Loucy (cell line): Measurements from ENCODE around the gene WNT2B.

Experiments used
- H2AFZ ChIP-seq: fragments of 200-600 bp; sonication (generic); 2 replicates; pipeline ENCODE4 v1.6.0; 2016; ENCODE audit warnings: antibody characterized with exemption, mild to moderate bottlenecking, low read length, moderate library complexity
- H3F3A ChIP-seq: fragments of 200-600 bp; 2 replicates; pipeline ENCODE4 v1.6.0; 2016; ENCODE audit warnings: antibody characterized with exemption, low read depth, mild to moderate bottlenecking
- H3K27me3 ChIP-seq: fragments of 200-600 bp; sonication (generic); 2 replicates; pipeline ENCODE4 v1.6.1; 2014; ENCODE audit warnings: low read length, mild to moderate bottlenecking; ENCODE audit not compliant: insufficient read depth, poor library complexity, severe bottlenecking
- H3K36me3 ChIP-seq: fragments of 200-600 bp; sonication (generic); 2 replicates; pipeline ENCODE4 v1.6.1; 2016; ENCODE audit warnings: low read length; ENCODE audit not compliant: insufficient read depth
- H3K4me1 ChIP-seq: fragments of 200-600 bp; sonication (generic); 2 replicates; pipeline ENCODE4 v1.5.1; 2014; ENCODE audit warnings: low read length, mild to moderate bottlenecking; ENCODE audit not compliant: insufficient read depth, poor library complexity, severe bottlenecking
- H3K4me2 ChIP-seq: fragments of 200-600 bp; sonication (generic); 2 replicates; pipeline ENCODE4 v1.6.0; 2014; ENCODE audit warnings: antibody characterized with exemption, low read length, low read depth, mild to moderate bottlenecking; ENCODE audit not compliant: poor library complexity, severe bottlenecking
- H3K4me3 ChIP-seq: fragments of 200-600 bp; sonication (generic); 2 replicates; pipeline ENCODE4 v1.5.1; 2014; ENCODE audit warnings: low read length, mild to moderate bottlenecking, mixed read lengths; ENCODE audit not compliant: poor library complexity, severe bottlenecking
- H3K79me2 ChIP-seq: fragments of 200-600 bp; sonication (generic); 2 replicates; pipeline ENCODE4 v1.6.1; 2014; ENCODE audit warnings: low read length; ENCODE audit not compliant: insufficient read depth
- H3K9ac ChIP-seq: fragments of 200-600 bp; sonication (generic); 2 replicates; pipeline ENCODE4 v1.6.0; 2014; ENCODE audit warnings: mild to moderate bottlenecking, low read depth, low read length, moderate library complexity; ENCODE audit not compliant: poor library complexity, severe bottlenecking
- H3K9me2 ChIP-seq: fragments of 200-600 bp; sonication (generic); replicated peaks from 2 replicates; pipeline ENCODE4 v1.6.1; 2016; ENCODE audit warnings: low read depth, low read length, mixed read lengths
- H3K9me3 ChIP-seq: fragments of 200-600 bp; sonication (generic); 2 replicates; pipeline ENCODE4 v1.6.1; 2014; ENCODE audit warnings: mild to moderate bottlenecking, antibody characterized with exemption, low read length, low read depth; ENCODE audit not compliant: insufficient read depth
- H4K20me1 ChIP-seq: fragments of 200-600 bp; sonication (generic); 2 replicates; pipeline ENCODE4 v1.6.0; 2014; ENCODE audit warnings: antibody characterized with exemption, low read length, mild to moderate bottlenecking; ENCODE audit not compliant: insufficient read depth, poor library complexity, severe bottlenecking
- EZH2phosphoT487 ChIP-seq: fragments of 200-600 bp; IDR thresholded peaks from 2 replicates; pipeline ENCODE4 v1.6.1; 2018; ENCODE audit warnings: antibody characterized with exemption, mild to moderate bottlenecking, moderate library complexity, borderline replicate concordance
- TF ChIP-seq, protein P1 (sequence below): fragments of 200-600 bp; sonication (generic); conservative IDR thresholded peaks from 2 replicates; pipeline ENCODE4 v1.5.1; 2014; ENCODE audit warnings: mild to moderate bottlenecking, antibody characterized with exemption, low read length

WNT2B gene

DNA sequence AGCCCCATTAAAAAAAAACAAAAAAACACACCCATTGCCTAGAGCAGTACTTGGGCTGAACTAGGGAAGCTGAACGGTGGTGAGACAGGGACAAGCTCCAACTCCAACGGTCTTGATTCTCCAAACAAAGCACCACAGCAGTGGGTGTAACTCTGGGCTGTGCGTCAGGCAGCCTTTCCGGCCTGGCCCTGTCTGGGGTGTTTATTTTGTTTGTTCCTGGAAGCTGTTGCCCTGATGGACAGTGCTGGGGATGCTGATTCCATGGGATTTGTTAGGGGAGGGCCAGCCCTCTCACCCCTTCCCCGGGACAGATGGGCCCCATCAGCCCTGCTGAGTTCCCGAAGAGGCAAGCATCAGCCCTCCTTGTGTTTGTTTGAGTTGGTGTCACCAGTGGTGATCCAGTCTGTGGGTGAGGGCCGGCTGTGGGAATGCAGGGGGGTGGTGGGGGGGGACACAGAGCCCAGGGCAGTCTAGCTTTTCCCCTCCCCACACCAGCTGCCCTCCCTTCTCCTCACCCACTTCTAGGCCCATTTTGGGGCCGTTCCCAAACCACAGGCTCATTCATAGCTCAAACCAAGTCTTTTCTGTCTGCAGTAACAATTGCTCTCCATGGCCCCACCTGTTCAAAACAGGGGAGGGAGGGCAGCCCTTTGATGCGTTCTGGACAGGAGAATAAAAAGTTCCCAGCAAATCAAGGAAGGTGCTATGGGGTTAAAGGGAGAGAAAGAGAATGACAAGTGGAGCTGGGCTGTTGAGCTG, 4.5 kb downstream of the WNT2B start:
- no peaks in the 10 kb centered on the region for H3K79me2 ChIP-seq
- no peak overlapping the region for H3K4me3 ChIP-seq
- H3K9ac ChIP-seq: no peak overlapping the region
- no peak overlapping the region for H2AFZ ChIP-seq
- no peak for TF ChIP-seq EZH2phosphoT487
- TF ChIP-seq, protein P1, sequence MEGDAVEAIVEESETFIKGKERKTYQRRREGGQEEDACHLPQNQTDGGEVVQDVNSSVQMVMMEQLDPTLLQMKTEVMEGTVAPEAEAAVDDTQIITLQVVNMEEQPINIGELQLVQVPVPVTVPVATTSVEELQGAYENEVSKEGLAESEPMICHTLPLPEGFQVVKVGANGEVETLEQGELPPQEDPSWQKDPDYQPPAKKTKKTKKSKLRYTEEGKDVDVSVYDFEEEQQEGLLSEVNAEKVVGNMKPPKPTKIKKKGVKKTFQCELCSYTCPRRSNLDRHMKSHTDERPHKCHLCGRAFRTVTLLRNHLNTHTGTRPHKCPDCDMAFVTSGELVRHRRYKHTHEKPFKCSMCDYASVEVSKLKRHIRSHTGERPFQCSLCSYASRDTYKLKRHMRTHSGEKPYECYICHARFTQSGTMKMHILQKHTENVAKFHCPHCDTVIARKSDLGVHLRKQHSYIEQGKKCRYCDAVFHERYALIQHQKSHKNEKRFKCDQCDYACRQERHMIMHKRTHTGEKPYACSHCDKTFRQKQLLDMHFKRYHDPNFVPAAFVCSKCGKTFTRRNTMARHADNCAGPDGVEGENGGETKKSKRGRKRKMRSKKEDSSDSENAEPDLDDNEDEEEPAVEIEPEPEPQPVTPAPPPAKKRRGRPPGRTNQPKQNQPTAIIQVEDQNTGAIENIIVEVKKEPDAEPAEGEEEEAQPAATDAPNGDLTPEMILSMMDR: no peak
- no peaks in the 10 kb centered on the region for H4K20me1 ChIP-seq
- no peaks in the 10 kb centered on the region for H3K9me2 ChIP-seq
- no peak overlapping the region for H3K4me2 ChIP-seq
- no peaks in the 10 kb centered on the region for H3K36me3 ChIP-seq
- H3K9me3 ChIP-seq: no peaks in the 10 kb centered on the region
- H3F3A ChIP-seq: no peaks in the 10 kb centered on the region
- H3K4me1 ChIP-seq: peaks cover 18% of the 10 kb centered on the region
- H3K27me3 ChIP-seq: no peaks in the 10 kb centered on the region

DNA sequence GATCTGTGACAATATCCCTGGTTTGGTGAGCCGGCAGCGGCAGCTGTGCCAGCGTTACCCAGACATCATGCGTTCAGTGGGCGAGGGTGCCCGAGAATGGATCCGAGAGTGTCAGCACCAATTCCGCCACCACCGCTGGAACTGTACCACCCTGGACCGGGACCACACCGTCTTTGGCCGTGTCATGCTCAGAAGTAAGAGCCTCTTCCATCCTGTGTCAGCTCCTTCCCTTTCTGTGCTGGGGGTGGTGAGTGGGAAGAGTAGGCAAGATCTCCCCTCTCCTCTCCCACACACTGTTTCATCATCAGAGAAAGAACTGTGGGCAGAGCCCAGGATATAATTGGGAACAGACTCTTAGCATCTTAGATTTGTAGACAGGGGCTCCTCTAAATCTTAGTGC, 6.1 kb downstream of the WNT2B start:
- Histone ChIP-seq H3F3A (no peaks in the 10 kb centered on the region), H3K4me2 (no peak overlapping the region), H3K9me3 (no peaks in the 10 kb centered on the region), H3K4me3 (no peak overlapping the region), H3K79me2 (no peaks in the 10 kb centered on the region), H3K9ac (no peak overlapping the region), H3K27me3 (no peaks in the 10 kb centered on the region), H4K20me1 (no peaks in the 10 kb centered on the region), H2AFZ (no peak overlapping the region), H3K36me3 (no peaks in the 10 kb centered on the region), H3K9me2 (no peaks in the 10 kb centered on the region), H3K4me1 (peaks cover 18% of the 10 kb centered on the region)
- no peak for TF ChIP-seq EZH2phosphoT487
- TF ChIP-seq, protein P1: no peak

DNA sequence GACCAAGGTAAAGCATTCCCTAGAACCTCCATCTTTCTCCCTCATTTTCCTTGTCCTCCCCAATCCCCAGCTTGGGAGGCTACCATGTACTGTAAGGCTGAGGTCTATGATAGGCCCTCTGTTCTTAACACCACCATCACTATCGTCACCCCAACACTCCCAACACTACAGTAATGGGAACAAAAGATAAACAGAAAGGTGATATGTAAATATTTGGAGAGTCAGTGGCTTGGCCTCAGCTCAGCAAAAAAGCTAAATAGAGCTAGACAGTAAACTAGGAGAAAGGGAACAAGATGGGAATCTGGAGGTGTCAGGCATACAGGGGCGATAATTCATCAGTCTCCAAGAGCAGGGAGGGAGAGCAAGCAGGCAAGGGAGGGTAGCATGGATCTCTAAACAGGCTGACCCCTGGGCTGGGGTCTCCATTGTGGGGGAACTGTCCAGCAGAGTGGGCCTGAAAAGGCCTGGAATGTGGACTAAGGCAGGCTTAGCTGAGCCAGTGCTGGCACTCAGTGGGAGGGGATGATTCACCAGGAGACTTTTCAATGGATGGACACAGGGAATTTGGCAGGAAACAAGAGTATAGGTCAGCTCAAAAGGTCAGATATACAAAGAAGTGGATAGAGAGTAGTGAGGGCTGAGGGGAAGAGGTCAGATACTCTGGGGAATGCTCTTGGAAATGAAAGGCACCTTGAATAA, 6.7 kb downstream of the WNT2B start:
- no peak overlapping the region for H3K4me2 ChIP-seq

More for the DNA sequence above, 6.7 kb downstream of the WNT2B start:
- no peaks in the 10 kb centered on the region for H4K20me1 ChIP-seq
- H3K4me1 ChIP-seq: peaks cover 18% of the 10 kb centered on the region
- H3K9me3 ChIP-seq: no peaks in the 10 kb centered on the region
- no peak overlapping the region for H3K4me3 ChIP-seq
- H3F3A ChIP-seq: no peaks in the 10 kb centered on the region
- no peaks in the 10 kb centered on the region for H3K36me3 ChIP-seq
- TF ChIP-seq, protein P1: no peak
- TF ChIP-seq EZH2phosphoT487: no peak
- H3K9me2 ChIP-seq: no peaks in the 10 kb centered on the region
- no peak overlapping the region for H2AFZ ChIP-seq
- H3K27me3 ChIP-seq: no peaks in the 10 kb centered on the region
- no peak overlapping the region for H3K9ac ChIP-seq
- no peaks in the 10 kb centered on the region for H3K79me2 ChIP-seq
